IPS-NIHi7 (cell line): Measurements from ENCODE around the gene CCDC30.
A peak's percentile ranks its signal among the peaks of the same experiment; 100 is the strongest.
"Not testable (repeated sequence)": the region's sequence is repeated elsewhere in the genome, so short reads cannot be mapped to it uniquely, and the experiment has no call there.

Experiments
- DNase-seq: peaks from one replicate; pipeline ENCODE4 v3.0.0; 2012; ENCODE audit warnings: mixed read lengths; ENCODE audit errors: extremely low spot score

The CCDC30 gene

DNA sequence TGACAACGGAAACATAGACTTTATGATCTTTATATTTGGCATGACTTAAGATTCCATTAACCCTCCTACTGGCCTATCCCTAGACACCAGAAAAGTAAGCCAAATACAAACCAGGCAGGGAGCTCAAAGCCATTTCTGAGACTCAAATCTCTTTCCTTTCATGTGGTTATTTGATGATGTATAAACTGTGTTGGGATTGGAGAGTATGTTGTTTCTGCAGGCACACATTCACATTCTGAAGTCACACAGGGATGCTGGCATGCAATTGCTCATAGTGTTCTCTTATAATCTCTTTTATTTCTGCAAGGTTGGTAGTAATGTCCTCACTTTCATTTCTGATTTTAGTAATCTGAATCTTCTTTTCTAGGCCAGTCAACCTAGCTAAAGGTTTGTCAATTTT is 13.0 kb upstream of the CCDC30 start:
- DNase-seq, result no peak

DNA sequence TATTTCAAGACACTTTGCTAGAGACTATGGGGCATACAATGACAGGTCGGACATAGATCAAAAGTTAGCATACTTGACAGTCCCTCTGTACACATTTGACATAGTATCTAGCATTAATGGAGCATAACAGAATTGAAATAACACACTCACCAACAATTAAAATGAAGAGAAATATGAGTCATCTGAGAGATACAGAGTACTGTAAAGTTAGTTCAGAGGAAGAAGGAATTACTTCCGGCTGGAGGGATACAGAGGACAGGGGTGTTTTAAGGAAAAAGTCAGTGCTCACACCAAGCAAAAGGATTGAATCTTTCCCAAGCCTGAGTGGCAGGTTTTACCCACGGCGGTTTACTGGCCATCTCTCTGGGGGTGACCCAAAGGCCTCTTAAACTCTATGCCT is 9.7 kb upstream of the CCDC30 start:
- no peak for DNase-seq

DNA sequence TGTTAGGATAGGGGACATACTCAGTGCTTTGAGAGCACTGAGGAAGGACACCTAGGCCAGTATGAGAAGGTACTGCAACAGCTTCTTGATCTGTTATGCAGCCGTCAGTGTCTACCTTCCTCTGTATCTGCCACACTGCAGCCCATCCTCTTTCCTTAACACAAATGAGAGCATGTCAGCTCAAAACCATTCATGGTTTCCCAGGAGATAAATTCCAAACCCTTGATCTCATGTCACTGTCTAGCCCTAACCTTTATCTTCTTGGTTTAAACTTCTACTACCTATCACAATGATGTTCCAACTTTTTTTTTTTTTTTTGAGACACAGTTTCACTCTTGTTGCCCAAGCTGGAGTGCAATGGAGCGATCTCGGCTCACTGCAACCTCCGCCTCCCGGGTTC is 8.7 kb upstream of the CCDC30 start:
- no peak for DNase-seq

DNA sequence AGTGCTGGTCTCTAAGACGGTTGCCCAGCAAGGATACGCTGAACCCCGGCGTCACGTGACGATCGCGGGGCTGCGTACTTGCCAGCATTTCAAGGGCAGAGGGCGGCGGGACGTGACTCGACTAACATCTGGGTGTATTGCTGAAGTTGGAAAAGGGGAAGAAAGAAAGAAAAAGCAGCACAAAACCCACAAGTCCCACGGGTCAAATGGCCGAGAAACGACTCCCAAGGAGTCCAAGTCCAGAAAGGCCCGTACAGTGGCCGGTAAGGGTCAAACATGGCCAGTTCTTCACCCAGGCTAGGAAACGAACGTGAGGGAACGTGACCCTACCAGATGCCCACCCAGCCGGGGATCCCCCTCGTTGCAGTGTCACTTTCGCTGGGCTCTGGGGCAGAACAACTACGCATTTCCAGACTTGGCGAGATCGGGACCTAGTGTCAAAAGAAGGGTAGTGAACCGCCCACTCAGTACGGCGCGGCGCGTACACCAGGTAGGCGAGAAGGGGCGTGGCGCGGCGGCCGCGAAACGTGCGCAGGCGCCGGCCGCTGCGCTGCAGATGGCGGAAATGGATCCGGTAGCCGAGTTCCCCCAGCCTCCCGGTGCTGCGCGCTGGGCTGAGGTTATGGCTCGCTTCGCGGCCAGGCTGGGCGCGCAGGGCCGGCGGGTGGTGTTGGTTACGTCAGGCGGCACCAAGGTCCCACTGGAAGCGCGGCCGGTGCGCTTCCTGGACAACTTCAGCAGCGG is 6.9 kb upstream of the CCDC30 start, which contains the start of the genes PPCS and ZMYND12:
Gene PPCS (plus strand): TSS at position 534 of the 744 bp plus-strand sequence. CDS start 23 bp downstream, at position 557.
Gene ZMYND12 (minus strand): TSS at position 13 of the 744 bp plus-strand sequence. CDS start 25 bp downstream, outside the sequence.
- peak; percentile 87 for DNase-seq

DNA sequence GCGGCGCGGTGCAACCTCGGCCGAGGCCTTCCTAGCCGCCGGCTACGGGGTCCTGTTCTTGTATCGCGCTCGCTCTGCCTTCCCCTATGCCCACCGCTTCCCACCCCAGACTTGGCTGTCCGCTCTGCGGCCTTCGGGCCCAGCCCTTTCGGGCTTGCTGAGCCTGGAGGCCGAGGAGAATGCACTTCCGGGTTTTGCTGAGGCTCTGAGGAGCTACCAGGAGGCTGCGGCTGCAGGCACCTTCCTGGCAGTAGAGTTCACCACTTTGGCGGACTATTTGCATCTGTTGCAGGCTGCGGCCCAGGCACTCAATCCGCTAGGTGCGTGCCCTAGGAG is 6.4 kb upstream of the CCDC30 start:
- DNase-seq, result peak; percentile 61

DNA sequence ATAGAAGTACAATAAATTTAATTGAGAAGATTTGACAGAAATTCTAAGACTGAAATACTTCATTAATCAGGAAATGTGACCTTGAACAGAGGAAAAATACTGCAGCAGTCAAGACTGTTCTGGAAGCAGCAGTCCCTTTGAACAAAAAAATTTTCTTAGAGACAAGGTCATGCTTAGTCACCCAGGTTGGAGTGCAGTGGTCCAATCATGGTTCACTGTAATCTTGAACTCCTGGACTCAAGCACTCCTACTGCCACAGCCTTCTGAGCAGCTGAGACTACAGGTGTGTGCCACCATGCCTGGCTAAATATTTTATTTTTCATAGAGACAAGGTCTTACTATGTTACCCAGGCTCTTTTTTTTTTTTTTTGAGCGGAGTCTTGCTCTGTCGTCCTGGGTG is 1.9 kb upstream of the CCDC30 start:
- no peak for DNase-seq

DNA sequence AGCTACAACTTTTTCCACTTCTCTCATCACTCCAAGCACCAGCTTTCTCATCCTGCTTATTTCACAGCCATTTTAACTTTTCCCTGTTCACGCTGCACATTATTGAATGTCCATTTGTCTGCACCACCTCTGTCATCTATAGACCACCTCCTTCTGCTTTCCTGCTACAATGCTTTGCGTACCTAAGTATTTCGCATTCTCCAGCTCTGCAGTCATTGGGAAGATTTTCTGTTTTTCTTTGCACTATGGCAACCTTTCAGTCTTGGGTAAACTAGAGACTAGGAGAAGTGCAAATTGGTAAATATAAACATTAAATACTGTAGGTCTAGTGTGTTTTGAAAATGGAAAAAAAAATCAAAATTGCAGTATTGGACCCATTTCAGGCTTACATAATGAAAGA is 835 bp downstream of the CCDC30 start:
- no peak for DNase-seq

DNA sequence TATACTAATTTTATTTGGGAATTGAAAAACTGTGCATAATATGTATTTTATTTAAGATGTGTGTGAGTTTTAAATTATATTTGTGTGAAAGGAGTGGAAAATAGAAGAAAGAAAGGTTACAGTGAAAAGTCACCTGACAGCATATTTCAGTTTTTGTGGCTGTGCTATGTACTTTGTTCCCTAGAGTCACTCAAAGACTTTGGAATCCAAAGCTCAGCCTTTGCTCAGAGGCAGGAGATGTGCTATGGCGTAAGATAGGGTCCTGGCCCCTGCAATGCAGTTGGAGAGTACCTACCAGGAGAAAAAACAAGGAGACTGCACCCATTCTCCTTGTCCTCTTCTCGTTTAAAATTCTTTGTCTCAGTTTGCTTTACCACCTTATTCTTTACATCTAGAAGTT is 2.9 kb downstream of the CCDC30 start:
- no peak for DNase-seq

DNA sequence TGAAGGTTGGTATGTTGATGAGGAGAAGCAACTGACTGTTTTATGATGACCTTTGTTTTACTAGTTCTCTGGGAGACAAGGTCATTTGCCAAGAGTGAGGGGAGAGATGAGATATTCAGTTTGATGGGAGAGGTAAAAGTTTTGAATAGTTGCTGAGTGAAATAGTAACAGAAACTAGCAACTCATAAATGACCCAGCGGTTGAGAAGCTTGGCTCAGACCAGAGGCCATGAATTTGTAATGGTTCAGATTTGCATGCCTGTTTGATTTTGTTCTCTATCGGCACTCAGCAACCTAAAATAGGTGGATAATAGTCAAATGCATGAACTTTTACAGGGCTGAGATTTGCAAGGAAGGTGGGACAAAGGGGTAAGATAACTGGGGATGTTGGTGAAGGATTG is 6.6 kb downstream of the CCDC30 start:
- DNase-seq, result no peak

DNA sequence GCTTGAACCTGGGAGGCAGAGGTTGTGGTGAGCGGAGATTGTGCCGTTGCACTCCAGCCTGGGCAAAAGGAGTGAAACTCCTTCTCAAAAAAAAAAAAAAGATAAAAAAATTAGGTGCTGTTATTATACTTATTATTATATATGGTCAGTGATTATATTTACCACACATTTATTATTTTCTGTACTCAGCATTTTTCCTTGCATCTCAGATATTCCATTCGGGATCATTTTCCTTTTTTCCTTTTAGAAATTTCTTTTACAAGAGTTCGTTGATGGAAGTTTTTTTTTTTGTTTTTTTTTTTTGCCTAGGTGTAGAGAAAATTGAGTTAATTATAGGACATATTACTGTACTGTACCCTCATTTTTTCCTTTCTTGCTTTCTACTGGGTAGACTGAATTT is 13.5 kb downstream of the CCDC30 start:
- DNase-seq, result no peak

DNA sequence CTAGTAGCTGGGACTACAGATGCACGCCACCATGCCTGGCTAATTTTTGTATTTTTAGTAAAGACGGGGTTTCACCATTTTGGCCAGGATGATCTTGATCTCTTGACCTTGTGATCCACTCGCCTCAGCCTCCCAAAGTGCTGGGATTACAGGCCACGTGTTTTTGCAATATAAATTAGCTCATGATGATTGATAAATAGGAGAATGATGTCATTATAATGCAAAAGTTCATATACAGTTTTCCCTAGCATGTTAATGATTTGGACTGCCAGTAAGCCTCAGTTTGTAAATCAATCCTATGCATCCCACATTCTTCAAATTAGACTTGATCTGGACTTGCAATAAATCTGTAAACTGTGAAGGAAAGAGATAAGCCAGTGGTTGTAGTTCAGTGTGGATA is 14.3 kb downstream of the CCDC30 start:
- not testable (repeated sequence) for DNase-seq

DNA sequence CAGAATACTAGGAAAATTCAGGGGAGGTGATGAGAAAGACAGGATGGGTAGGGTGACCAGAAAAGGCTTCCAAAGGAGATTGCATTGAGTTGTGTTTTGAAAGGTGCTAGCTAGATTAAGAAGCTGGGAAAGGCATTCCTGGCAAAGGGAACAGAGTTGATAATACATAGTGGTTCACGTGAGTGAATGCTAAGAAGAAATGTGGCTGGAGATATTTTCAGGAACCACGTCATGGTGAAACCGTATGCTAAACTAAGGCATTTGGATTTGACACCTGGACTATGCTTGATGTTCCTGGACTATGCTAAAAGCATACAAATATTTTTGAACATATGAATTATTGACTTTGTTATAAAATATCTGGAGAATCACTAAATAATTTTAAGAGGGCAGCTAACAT is 14.7 kb downstream of the CCDC30 start:
- DNase-seq, result no peak

DNA sequence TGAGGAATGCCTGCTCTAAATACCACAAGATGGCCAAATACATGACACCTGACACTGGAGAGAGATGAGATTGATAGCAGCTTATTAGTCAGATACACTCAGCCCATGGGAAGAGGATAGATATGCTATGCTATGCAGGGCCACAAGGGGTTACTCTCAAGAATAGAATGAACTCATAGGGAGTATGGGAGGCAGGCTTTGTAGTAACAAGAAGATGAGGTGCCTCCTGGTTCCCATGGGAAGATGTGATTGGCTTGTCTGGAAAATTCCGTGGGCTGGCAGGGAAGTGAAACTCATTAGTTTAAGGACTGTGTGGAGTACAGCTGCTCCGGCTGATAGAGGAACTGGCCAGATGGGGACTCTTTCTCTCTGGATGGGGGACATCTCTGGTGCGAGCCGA is 16.5 kb downstream of the CCDC30 start:
- peak; percentile 53 for DNase-seq

DNA sequence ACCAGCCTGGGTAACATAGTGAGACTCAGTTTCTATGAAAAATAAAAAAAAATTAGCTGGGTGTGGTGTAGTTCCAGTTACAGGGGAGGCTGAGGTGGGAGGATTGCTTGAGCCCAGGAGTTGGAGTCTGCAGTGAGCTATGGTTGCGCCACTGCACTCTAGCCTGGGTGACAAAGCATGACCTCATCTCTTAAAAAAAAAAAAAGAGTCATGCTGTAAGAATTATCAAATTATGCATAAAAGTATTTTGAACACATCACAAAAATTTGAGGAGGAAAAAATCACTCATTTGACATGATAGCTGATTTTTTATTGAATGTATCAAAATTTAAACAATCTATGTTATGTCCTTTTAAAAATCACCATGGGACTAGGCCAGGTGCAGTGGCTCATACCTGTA is 17.8 kb downstream of the CCDC30 start:
- DNase-seq, result no peak

DNA sequence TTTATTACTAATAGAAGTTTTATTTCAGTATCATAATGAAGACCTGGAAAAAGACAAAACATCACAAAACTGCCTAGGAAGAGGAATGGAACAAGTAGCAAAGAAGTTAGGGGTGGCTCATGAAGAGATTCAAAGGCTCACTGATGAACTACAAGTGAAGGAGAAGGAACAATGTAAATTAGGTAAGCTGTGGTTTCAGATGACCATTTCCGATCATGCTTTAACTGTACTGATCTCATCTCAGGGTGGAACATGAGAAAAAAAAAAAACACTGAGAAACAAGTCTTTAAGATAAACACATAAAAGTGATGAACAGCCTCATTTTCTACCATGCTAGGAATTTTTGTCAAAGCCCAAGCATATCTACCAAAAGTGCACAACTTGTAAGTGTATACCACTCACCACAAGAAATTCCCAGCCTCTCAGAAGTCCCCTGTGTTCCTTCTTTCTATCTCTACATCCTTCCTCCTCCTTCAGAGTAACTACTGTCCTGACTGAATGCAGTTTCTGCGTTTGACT is 19.6 kb downstream of the CCDC30 start:
- no peak for DNase-seq

DNA sequence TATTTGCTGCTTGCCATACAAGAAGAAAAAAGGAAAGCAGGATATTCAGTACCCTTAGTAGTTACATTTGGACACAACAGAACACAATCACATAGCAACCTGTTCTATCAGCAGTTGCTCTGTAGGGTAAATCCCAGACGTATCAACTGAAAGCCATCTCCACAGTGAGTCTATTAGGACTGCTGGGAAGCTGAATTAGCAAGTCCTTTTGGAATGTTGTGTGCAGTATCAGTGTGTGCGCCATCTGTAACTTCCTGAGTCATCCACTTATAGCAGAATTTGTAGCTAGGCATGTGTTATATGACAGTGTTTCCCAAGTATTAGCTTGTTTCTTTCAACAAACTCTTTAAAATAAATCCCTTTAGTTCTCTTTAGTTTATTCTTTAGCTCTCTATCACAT is 21.3 kb downstream of the CCDC30 start:
- no peak for DNase-seq

DNA sequence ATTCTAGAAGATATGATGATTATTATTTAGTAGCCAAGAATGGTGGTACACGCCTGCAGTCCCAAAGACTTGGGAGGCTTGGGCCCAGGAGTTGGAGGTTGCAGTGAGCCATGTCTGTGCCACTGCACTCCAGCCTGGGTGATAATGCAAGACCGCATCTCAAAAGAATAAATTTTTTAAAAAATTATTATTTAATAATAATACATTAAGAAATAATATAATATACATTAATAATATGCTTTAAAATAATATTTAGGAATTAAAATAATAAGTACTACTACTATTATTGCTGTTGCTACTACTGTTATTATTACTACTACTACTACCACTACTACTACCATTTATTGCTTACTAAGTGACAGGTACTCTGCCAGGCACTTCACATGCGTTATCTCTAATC is 27.2 kb downstream of the CCDC30 start:
- no peak for DNase-seq

DNA sequence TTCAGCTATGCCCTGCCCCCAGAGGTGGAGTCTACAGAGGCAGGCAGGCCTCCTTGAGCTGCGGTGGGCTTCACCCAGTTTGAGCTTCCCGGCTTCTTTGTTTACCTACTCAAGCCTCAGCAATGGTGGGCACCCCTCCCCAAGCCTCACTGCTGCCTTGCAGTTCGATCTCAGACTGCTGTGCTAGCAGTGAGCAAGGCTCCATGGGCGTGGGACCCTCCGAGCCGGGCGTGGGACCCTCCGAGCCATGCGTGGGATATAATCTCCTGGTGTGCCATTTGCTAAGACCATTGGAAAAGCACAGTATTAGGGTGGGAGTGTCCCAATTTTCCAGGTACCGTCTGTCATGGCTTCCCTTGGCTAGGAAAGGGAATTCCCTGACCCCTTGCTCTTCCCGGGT is 38.9 kb downstream of the CCDC30 start:
- DNase-seq, result not testable (repeated sequence)

DNA sequence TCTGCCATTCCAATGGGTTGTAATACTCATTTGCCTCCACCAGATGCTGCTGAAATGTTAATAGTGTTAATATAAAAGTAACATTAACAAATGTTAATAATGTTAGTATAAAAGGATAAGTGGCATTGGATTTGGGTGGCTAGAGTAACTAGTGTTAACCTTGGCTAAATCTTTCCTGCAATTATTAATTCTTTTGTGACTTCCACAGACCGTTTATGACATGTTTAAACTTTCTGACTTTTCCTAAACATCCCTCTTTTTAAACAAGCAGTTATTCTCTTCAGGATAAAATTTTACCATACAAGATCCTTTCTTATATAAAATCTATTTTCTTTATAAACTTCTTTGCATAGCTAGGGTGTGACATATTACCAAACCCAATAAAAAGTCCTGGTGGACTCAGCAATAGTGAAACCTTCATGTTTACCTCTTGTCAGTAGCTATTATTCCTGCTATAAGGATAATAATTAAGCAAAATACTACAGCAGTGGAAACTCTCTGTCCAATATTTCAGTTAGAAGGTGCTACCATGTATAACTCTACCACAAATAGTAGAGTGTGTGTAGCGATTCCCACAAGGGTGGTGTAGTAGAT is 41.5 kb downstream of the CCDC30 start:
- DNase-seq, result no peak

DNA sequence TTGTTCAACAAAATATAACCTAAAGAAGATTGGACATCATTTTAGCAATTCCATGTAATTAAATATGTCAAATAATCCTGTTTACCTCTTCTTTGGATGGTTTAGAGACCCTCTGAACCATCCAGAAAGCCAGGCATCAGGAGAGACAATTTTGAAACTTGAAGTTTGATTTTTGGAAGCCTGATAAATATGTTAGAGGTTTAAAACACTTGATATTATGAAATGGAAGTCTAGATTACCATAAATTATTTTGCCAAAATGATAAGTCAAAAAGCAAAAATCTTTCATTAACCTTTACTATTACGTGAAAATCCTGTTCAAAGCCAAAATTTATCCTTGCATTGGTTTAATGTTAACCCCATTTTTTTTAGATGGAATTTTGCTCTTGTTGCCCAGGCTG is 43.5 kb downstream of the CCDC30 start:
- no peak for DNase-seq

DNA sequence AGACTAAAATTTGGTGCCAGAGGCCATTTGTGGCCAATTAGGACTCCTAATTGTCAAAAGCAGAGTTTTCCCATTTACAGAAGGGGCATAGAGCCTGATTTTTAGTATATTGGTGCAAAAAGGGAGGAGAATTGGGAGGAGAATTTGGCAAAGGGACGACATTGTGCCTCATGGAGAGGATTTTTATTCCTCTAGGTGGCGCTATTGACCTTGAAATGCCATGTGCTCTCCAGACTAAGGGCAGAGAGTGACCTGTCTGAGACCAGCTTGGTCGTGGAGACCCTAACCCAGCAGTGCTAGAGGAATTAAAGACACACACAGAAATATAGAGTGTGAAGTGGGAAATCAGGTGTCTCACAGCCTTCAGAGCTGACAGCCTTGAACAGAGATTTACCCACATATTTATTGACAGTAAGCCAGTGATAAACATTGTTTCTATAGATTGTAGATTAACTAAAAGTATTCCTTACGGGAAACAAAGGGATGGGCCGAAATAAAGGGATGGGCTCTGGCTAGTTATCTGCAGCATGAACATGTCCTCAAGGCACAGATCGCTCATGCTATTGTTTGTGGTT is 48.6 kb downstream of the CCDC30 start:
- peak; percentile 43 for DNase-seq

DNA sequence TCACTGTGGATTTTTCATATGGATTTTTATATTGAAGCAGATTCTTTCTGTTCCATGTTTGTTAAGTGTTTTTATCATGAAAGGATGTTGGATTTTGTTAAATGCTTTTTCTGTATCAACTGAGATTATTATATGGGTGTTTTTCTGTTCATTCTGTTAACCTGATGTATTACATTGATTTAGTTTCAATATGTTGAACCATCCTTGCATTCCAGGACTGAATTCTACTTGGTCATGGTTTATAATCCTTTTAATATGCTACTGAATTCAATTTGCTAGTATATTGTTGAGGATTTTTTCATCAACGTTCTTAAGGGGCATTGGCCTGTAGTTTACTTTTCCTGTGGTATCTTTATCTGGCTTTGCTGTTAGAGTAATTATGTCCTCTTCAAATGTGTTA is 55.8 kb downstream of the CCDC30 start:
- no peak for DNase-seq

DNA sequence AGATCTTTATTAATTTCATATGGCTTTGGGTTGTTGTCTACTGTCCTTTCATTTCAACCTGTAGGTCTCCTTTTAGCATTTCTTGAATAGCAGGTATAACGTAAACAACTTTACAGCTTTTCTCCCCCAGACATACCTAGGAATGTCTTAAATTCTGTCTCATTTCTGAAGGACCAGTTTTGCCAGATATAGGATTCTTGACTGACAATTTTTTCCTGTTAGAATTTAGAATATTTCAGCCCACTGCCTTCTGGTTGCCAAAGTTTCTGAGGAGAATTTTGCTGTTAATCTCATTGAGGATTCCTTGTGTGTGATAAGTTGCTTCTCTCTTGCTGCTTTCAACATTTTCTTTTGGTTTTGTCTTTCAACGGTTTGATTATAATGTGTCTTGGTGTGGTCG is 60.1 kb downstream of the CCDC30 start:
- no peak for DNase-seq
